Limb (tissue), 2 donors: ENCODE measurements around the gene PRKG1.
A peak's percentile ranks its signal among the peaks of the same experiment; 100 is the strongest.

Experiments used
- DNase-seq, 2 donors: peaks; one replicate each; pipeline ENCODE4 v3.0.0-alpha.2; 2016; ENCODE audit errors: extremely low spot score in 2 of 2

The PRKG1 gene

DNA sequence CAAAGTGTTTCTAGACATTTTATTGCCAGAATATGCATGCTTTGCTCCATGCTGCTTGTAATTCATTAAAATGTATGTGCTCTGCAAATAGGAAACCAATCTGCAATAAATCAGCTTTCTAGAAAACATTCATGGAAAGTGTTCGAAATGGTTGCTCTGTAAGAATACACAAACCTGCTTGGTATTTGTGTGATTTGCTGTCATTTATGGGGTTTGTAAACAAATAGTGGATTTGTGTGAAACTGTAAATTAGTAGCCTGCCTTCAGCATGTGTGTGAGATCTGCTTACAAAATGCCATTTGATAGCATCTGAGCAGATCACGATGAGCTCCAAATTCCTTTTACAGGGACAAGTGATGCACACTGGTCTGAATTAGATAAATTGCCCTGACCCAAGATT lies 844.2 kb downstream of the PRKG1 start:
- DNase-seq, result no peak

DNA sequence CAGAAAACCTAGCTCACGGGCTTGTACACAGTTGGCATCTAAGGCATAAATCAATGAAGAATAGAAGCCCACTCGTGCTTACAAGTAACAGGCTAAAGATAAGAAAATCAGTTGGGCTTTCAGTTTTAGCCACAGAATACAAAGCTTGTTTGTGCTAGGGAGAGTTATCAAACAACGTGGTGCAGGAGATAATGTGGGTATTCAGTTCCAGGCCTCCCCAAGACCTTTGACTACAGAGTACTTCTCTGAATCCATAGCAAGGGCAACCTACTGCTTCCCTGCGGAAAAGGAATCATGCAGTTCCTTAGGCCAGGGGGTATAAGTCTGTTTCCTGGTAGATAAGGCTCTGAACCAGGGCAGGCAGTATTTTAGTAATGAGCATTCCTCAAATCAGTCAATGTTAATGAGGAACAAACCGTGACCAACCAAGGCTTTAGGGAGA lies 844.6 kb downstream of the PRKG1 start:
- DNase-seq, result no peak

DNA sequence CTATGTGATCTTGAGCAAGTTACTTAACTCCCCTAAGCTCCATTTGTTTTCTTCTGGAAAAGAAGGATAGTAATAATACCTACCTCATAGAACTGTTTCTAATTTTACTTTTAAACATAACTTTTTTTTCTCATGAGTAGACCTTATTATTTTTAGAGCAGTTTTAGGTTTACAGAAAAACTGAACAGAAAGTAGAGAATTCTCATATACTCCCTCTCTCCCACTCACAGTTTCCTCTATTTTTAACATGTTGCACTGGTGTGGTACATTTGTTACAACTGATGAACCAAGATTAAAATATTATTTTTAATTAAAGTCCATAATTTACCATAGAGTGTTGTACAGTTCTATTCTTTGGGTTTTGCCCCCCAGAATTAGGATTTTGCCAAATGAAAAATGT lies 846.4 kb downstream of the PRKG1 start:
- no peak for DNase-seq

DNA sequence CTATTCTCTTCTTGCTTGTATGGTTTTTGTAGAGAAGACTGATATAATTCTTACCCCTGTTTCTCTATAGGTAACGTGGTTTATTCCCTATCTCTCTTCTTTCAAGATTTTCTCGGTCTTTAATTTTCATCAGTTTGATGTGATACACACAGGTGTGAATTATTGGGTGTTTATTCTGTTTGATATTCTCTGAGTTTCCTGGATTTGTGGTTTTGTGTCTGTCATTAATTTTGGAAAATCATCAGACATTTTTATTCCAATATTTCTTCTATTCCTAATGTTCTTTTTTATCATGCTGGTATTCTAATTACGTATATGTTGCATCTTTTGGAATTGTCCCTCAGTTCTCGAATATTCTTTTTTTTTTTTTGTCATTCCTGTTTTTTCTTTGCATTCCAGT lies 850.1 kb downstream of the PRKG1 start:
- no peak for DNase-seq

DNA sequence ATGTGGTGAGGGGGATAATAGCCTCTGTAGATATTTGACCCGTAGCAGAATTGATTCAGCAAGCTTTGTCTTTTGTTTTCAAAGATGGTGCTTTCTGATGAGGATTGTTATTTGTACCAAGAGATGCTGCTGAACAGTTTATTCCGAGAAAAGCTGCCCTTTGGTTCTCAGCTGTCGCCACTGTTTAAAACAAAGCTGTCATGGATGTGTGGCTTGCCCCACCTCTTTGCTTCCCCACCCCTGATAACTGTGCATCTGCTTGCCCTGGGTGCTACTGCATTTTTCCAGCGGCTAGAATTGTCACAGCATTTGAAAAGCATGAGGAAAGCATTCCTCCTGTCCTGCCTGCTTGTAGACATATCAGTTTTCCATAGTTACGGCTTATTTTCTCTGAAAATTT lies 852.0 kb downstream of the PRKG1 start:
- DNase-seq, result peak in 1 of 2 donors; percentile 21

DNA sequence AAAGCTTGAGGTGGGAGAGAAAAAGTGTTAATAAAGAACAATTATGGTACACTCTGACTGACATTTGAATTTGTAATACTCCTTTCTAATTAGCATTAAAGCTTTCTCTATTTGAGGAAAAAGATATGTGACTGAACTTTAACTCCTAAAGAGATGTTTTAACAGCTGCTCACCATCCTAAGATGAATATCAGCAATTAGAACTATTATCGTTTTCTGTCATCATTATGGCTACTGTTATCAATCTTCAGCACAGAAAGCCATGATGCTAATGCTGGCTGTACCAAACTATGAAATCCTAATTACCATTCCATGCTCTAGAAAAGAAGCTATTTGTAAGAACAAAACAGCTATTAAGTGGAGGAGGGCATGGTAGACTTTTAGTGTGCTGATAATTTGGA lies 853.9 kb downstream of the PRKG1 start:
- no peak for DNase-seq

DNA sequence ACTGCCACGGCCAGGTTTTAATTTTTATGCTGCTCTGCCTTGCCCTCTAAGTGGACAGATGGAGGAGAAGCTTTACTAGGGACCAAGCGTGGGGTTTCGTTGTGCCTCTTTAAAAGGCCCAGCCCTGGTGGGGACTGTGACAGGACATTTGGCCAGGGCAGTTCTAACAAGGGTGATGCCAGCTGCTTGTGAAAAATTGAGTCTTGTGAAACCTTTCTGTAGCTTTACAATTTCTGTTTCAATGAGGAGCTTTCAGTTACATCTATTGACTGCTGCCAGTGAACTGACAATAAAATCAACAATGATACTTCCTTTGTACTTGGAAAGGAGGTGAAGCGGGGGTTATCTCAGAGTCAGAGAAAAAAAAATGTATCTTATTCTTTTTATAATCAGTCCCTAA lies 858.2 kb downstream of the PRKG1 start:
- DNase-seq, result no peak

DNA sequence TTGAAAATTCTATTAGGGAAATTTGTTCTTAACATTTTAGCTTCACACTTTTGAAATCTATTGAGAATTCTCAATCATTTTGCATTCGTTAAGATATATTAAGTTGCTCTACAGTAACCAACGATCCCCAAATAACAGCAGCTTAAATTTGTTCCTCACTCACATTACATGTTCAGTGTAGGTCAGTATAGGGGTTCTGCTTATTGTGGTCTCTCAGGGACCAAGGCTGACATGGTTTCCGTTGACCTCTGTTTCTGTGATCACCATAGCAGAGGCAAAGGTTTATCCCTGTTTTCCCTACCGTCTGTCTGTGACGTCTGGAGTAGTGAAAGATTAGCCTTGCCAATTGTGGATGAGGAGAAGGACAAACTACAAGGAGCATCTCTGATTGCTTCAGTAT lies 860.1 kb downstream of the PRKG1 start:
- no peak for DNase-seq

DNA sequence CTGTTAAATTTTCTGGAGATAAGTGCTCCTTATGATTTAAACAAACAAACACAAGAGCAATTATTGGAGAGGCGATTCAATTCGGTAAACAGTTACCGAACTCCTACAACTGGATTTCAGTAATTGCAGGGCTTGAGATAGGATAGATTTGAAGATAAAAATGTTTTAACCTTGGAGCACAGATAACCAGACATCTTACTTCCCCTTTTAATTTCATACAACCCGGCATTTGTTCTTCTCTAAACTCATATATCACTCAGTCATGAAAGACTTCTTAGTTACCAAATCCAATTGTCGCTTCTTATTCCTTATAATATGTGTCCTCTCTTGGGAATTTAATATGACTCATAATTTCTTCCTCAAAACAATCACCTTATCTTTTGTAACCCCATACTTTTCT lies 861.1 kb downstream of the PRKG1 start:
- no peak for DNase-seq

DNA sequence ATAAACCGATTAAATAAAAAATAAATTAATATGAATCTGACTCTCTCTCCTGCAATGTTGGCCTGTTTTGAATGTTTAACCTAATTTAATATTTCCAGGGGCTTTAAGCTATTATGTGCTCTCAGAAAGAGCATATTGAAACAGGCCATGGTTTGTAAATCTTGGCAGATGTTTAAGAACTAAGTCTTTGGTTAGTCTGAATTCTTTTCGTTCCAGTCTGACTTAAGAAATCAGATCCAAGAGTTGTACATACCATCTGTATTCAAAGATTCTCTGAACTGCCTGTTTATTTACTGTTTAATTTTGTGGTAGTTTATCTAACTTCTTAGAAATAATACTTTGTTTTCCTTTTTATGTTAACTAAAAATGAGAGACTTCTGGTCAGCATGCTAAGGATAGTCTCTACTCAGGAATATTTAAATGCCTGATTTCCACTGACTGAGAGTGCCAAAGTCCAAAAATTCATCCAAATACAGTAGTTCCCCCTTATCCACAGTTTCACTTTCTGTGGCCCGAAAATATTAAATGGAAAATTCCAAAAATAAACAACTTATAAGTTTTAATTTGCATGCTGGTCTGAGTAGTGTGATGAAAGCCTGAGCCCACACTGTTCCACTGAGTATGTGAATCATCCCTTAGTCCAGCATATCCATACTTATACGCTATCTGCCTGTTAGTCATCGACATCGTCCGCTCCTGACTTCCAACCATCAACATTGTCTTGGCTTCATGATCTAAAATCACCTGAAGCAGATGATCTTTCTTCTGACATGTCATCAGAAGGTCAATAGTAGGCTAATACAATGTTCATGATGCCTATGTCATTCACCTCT lies 863.2 kb downstream of the PRKG1 start:
- DNase-seq, result peak in 1 of 2 donors; percentile 80

DNA sequence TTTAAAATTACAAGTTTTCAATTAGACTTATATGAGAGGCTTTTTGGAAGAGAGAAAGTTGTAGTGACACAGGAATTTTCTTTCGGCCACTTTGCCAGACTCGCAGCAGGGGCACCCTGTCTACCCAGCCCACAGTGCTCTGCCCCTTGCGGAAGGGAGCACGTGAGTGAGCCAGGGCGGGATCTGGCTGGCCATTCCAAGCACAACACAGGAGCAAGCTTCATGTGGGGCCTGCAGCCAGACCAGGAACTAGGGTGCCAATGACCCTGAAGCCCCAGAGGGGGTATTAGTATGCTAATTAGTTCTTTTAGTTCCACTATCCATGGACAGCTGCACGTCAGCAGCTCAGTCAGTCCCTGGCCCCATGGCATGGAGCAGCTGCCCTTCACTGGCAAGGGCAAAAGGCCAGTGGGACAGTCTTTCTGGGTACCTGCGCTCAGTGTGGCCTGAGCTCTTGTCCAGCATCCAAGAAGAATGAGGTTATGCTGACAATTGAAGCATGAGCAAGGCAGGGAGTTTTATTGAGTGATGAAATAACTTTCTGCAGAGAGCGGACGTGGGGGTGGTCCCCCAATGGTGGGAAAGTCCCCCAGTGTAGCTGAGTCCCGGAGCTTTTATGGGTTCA lies 876.2 kb downstream of the PRKG1 start:
- DNase-seq, result no peak

DNA sequence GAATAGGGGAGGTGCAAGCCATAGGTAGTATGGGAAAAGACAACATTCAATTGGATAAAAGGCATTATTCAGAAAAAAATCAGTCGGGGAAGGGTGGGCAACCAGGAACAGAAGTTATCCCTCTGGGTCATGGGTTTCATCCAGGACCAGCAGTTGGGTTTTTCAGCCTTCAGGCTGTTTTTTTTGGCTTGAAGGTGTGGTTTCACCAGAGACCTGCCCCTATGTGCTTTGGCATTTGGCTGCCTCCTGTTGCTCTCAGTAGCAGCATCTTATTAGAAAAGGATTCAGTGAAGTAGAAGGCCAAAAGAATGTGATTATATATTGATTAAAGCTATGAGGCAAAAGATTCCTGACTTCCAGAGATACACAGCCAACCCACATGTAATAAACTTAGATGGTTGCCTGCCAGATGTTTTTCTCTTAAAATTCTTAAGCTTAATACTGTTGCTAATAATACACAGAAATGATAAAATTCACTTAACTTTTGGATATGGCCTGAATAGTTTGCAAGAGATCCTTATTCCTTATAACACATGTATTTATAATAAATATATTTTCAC lies 876.8 kb downstream of the PRKG1 start:
- DNase-seq, result no peak

DNA sequence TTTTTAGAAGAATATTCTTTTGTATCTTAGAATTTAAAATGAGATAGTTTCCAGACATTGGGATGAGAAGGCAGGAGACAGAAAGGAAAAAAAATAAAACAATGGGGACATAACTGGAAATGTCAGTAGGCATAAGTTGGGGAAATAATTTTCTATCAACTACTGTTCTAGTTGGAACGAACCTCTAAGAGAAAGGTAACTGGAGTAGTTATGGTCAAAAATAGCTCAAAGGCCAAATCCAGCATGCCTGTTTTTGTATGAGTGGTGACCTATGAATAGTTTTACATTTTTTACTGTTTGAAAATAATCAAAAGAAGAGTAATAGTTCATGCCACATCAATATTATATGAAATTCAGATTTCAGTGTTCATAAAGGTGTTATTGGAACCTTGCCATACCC lies 877.3 kb downstream of the PRKG1 start:
- no peak for DNase-seq

DNA sequence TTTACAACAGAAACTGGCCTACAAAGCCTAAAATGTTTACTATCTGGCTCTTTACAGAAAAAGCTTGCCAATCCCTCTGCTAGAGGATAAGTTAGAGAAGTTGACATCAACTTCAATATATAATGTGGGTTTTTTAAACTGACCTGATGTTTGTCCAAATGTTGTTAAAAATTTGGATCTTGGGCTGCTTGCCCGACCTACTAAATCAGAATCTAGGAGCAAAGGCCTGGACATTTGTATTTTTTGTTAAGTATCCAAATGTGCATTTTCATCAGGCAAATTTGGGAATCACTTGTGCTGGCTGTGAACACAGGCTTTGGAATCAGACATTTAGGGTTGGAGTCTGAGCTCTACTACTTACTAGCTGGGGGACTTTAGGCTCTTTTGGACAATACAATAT lies 877.8 kb downstream of the PRKG1 start:
- no peak for DNase-seq

DNA sequence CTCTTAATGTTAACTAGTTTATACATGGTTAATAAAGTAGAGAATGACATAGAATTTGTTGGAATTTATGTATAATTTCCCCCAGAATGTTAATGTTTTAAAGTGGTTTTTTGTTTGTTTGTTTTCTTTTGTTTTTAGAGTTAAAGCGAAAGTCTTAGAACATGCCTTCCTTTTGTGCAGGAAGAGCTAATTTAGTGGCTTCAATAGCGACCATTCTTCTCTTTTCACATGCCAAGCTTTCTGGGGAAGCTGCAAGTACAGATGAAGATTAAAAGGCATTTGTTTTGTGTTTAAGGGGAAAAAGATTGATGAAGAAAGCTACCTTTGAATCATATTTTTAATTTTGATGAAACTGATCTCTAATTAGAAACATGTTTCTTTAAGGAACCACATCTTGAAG lies 881.4 kb downstream of the PRKG1 start:
- DNase-seq, result no peak

DNA sequence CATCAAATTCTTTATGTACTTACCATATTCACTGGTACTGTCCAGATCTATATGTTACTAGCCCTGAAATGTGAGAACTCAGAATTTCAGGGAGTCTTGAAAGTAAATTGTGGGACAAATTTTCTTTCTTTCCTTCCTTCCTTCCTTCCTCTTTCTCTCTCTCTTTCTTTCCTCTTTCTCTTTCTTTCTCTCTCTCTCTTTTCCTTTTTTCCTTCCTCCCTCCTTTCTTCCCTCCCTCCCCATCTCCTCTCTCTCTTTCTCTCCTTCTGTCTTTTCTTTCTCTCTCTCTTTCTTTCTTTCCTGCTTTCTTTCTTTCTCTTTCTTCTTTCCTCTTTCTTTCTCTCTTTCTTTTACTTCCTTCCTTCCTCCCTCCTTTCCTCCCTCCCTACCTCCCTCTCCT lies 882.5 kb downstream of the PRKG1 start:
- DNase-seq, result no peak

DNA sequence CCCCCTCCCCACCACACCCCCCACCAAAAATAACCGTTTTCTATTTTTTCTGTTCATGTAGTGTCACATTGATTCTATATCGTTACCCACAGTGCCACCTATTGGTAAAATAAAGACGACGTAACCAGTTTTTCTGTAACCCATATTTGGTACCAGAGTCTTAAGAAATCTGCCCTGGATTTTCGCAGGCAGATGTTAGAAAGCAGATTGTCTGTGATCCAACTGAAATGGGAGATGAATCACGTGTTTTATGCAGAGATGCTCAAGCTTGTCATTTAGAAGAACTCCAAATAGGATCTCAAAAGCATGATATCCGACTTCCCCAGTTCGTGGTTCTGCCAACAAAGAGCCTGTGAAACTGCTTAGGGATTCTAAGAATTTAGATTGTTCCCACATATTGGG lies 886.2 kb downstream of the PRKG1 start:
- peak in 1 of 2 donors; percentile 86 for DNase-seq

DNA sequence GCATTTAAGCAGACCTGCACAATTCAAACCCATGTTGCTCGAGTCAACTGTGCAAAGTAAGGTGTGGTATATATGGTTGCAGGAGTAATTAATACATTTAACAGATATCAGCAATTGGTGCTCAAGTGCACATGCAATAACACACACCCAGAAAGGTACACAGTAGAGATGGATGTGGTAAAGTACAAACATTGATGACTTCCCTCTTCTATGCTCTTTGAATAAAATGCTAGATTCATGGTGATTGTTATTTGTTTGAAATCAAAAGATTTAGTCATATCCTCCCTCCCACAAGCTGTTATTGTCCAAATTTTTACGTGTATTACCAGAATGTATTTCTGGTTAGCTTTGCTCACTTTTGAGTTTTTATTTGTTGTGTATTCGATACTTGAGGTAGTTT lies 887.1 kb downstream of the PRKG1 start:
- no peak for DNase-seq

DNA sequence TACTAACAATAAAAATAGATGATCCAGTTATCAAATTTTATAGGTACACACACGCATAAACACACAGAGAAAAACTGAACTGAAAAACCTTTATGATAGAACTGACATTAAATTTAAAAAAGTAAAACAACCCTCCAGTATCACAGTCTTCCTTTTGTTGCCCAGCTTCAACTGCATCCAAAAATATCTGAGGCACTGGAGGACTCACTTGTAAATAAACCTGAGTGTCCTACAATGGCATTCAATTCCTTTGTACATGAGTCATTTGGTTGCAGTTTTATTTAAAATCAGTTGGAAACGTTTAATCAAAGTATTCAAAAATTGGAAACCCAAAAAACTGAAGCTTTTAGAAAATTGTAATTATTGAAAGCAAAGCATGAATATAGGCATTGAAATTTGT lies 890.3 kb downstream of the PRKG1 start:
- DNase-seq, result no peak

DNA sequence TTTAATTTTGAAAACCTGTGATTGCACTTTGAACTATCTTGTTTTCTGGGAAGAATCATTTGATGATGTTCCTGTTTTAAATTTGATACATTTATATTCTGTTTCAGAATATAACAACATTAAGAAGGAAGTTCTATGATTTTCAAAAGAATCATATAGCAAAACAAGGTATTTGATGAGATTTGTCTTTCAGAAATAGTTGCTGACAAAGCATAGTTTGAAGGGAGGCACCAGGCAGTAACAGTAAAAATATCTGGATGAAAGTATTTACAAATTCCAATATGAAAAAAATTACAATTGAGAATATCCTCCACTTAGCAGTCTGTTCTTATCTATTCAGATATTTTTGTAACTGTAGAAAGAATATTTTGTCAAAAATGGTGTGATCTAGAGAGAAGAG lies 891.2 kb downstream of the PRKG1 start:
- no peak for DNase-seq

DNA sequence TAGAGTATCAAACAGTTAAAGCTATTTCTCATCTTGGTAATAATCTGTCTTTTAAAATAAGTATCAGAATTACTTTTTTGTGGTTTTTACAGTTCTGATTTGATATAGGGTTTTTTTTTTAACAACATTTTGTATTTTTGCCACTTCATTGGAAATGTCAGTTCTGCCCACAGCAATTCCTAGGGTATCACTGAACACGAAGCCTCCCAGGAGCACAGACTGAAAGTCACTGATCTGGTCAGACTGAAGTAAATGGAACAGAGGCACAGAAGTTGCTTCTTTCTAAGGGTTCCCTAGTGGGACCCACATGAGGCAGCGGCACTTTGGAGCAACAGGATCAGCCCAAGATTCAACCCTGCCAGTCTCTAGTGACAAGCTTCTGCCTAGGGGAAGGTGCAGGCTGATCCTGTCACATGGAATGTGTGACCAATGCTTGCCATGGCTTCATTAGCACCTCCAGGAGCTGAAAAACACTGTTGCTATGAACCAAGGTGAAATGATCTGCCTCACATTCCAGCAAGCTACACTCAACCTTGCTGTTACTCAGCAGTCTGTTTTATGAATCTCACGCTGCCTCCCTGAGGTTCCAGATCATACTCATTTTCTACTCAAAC lies 898.6 kb downstream of the PRKG1 start:
- no peak for DNase-seq

DNA sequence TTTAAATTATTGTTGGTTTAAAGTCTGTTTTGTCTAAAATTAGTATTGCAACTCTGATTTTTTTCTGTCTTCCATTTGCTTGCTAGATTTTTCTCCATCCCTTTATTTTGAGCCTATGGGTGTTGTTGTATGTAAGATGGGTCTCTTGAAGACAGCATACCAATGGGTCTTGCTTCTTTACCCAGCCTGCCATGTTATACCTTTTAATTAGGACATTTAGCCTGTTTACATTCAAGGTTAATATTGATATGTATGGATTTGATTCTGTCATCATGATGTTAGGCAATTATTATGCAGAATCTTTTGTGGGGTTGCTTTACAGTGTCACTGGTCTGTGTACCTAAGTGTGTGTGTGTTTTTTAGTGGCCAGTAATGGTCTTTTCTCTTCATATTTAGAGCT lies 906.5 kb downstream of the PRKG1 start:
- DNase-seq, result no peak
